ENCODE measurements around the gene EML3.
A peak's percentile ranks its signal among the peaks of the same experiment; 100 is the strongest.

EML3 gene

DNA sequence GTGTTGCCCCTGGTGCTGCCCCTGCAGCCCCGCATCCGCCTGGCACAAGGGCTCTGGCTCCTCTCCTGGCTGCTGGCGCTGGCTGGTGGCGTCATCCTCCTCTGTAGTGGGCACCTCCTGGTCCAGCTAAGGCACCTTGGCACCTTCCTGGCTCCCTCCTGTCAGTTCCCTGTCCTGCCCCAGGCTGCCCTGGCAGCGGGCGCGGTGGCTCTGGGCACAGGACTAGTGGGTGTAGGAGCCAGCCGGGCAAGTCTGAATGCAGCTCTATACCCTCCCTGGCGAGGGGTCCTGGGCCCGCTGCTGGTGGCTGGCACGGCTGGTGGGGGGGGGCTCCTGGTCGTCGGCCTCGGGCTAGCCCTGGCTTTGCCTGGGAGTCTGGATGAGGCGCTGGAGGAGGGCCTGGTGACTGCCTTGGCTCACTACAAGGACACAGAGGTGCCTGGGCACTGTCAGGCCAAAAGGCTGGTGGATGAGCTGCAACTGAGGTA lies 760 bp upstream of the EML3 start:
- DNase-seq, result no peak
- H3K4me3 ChIP-seq (ENCODE audit: low read depth, low read length), result no peak overlapping the region
- H3K36me3 ChIP-seq, result peaks cover 5% of the 10 kb centered on the region; the same call in 1 of the 2 replicates
- H3K27ac ChIP-seq, result peak overlapping the region; percentile 29
- no peaks in the 10 kb centered on the region for H3K27me3 ChIP-seq (ENCODE audit: insufficient read depth, low read depth, severe bottlenecking)
- TF ChIP-seq CTCF (IDR thresholded peaks at IDR 0.05; ENCODE audit: low read depth, low read length), result no peak
- no peaks in the 10 kb centered on the region for H3K9me3 ChIP-seq (ENCODE audit: severe bottlenecking)

- Histone ChIP-seq H3K36me3 (no peaks in the 10 kb centered on the region), H3K27me3 (ENCODE audit: insufficient read depth, low read depth, severe bottlenecking) (no peaks in the 10 kb centered on the region), H3K27ac (peak overlapping the region; percentile 73), H3K9me3 (ENCODE audit: severe bottlenecking) (no peaks in the 10 kb centered on the region), H3K4me3 (ENCODE audit: low read depth, low read length) (peak overlapping the region; percentile 76)
- TF ChIP-seq CTCF (IDR thresholded peaks at IDR 0.05; ENCODE audit: low read depth, low read length), result no peak
- DNase-seq, result peak; percentile 51
Observed at GRCh38 chr11:62611705-62612365, 740 bp downstream of the EML3 start.

DNA sequence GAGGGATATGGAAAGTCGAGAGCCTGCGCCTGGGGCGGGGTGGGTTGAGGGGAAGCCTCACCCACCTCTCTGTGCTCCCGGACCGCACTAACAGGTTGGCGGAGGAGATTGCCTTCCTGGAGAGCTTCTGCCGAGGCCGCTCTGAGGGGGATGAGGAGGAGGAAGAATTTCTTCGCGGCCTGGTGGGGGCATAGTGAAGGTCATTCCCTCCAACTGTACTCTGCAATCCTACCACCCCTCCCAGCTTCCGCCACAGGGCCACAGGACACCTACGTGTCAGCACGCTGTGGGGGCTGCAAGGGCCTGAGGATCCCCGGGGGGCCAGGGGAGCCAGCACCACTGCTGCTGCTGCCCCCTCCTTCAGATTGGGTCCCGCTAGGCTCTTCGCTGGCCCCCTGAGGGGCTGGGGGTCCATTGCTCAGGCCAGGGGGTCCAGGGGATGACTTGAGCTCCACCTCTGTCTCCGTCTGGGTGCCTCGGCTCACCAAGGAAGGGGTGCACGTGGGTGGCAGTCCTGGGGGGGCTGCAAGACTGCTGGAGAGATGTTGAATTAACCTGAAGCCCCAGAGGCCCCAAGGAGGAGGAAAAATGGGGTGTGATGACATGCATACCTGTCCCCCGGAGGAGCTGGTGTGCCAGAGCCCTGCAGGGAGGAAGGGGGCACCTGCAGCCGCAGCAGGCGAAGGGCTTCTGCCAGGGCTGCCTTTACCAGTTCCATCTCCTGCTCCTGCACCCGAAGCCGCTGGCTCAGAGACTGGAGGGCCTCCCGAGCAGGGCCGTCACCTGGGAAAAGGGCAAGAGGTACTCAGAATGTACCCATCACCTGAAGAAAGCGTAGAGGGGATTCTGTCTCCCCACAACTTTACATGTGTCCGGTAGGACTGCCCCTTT lies 1.5 kb downstream of the EML3 start:
- Histone ChIP-seq H3K9me3 (ENCODE audit: severe bottlenecking) (no peaks in the 10 kb centered on the region), H3K27me3 (ENCODE audit: insufficient read depth, low read depth, severe bottlenecking) (no peaks in the 10 kb centered on the region), H3K4me3 (ENCODE audit: low read depth, low read length) (peak overlapping the region; percentile 76), H3K27ac (peak overlapping the region; percentile 73), H3K36me3 (no peaks in the 10 kb centered on the region)
- TF ChIP-seq CTCF (IDR thresholded peaks at IDR 0.05; ENCODE audit: low read depth, low read length), result no peak
- DNase-seq, result no peak

DNA sequence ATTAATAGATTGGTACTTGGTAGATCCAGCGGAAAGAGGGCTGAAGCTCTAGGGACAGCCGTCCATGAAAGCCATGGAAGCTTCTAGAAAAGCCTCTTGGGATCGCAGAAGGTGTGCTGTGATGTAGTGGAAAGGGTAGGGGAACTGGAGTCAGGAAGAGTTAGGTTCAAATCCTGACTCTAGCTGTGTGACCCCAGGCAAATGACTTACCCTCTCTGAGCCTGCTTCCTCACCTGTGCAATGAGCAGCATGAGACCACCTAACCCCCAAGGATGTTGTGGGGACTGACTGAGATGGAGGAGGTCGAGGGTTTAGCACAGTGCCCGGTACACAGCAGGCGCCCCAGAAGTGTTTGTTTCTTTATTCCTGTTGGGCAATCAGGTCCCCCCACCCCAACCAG lies 2.2 kb downstream of the EML3 start:
- TF ChIP-seq CTCF (IDR thresholded peaks at IDR 0.05; ENCODE audit: low read depth, low read length), result no peak
- no peak overlapping the region for H3K4me3 ChIP-seq (ENCODE audit: low read depth, low read length)
- no peak for DNase-seq

GRCh38 chr11:62608776-62609175 lies 3.8 kb downstream of the EML3 start:
- Histone ChIP-seq H3K36me3 (peaks cover 4% of the 10 kb centered on the region), H3K27me3 (ENCODE audit: insufficient read depth, low read depth, severe bottlenecking) (no peaks in the 10 kb centered on the region), H3K9me3 (ENCODE audit: severe bottlenecking) (no peaks in the 10 kb centered on the region), H3K4me3 (ENCODE audit: low read depth, low read length) (no peak overlapping the region), H3K27ac (no peak overlapping the region)
- TF ChIP-seq CTCF (IDR thresholded peaks at IDR 0.05; ENCODE audit: low read depth, low read length), result no peak
- no peak for DNase-seq

More for the DNA sequence above, 2.2 kb downstream of the EML3 start:
- H3K9me3 ChIP-seq (ENCODE audit: severe bottlenecking), result no peaks in the 10 kb centered on the region
- H3K36me3 ChIP-seq, result peaks cover 1% of the 10 kb centered on the region
- no peak overlapping the region for H3K27ac ChIP-seq
- H3K27me3 ChIP-seq (ENCODE audit: insufficient read depth, low read depth, severe bottlenecking), result no peaks in the 10 kb centered on the region
